Type B pancreatic cell (in vitro differentiated cells): ENCODE data around the gene PHLPP1. TPM values are rescaled to one million over a fixed set of nuclear protein-coding genes. Genes with fewer than 3 reads are reported as not detected.
"Not testable (repeated sequence)": the region's sequence is repeated elsewhere in the genome, so short reads cannot be mapped to it uniquely, and the experiment has no call there.

Source experiments
- DNase-seq: peaks from one replicate; pipeline ENCODE4 v3.0.0; 2021; ENCODE audit warnings: mixed read lengths; ENCODE audit not compliant: unreplicated experiment; ENCODE audit errors: extremely low spot score
- H3K27ac Mint-ChIP-seq: 2 replicates; pipeline ENCODE4 v1.8.0; 2021; ENCODE audit warnings: mild to moderate bottlenecking, mixed read lengths
- H3K27me3 Mint-ChIP-seq: 2 replicates; pipeline ENCODE4 v1.8.0; 2021; ENCODE audit warnings: mixed read lengths
- H3K36me3 Mint-ChIP-seq: 2 replicates; pipeline ENCODE4 v1.8.0; 2021; ENCODE audit warnings: mixed read lengths
- H3K4me1 Mint-ChIP-seq: one replicate; pipeline ENCODE4 v1.8.0; 2021; ENCODE audit warnings: mixed read lengths; ENCODE audit not compliant: unreplicated experiment
- H3K4me3 Mint-ChIP-seq: 2 replicates; pipeline ENCODE4 v1.8.0; 2021; ENCODE audit warnings: mild to moderate bottlenecking, mixed read lengths
- H3K9me3 Mint-ChIP-seq: 2 replicates; pipeline ENCODE4 v1.8.0; 2021; ENCODE audit warnings: mixed read lengths
- total RNA-seq: library from RNA; stranded (reverse); gene quantifications from 2 replicates; pipeline ENCODE4 v1.2.1, GENCODE V29; 2021; ENCODE audit warnings: low replicate concordance
- TF ChIP-seq, protein P1 (sequence below): fragments of 200-600 bp; sonication (generic); conservative IDR thresholded peaks from 2 replicates; pipeline ENCODE4 v1.5.0; 2021; ENCODE audit warnings: antibody characterized with exemption, mild to moderate bottlenecking

Gene PHLPP1
- total RNA-seq, 1 donor from 2014 or later, result 28.5 TPM

DNA sequence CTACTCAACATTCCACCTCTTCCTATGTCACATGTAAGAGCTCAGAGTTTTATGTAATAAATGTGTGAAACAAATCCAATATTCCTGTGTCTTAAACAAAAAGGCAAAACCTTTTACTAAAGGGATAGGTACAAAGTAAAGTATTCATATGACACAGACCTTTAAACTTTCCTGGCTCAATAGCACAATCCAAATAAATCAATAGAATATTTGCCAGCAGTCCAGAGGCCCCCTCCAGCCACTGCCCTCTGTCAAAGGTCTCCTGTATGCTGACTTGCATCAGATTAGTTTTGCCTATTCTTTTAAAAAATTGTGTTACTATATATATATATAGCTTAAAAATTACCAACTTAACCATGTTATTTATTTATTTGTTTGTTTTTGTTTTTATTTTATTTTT lies 17.7 kb upstream of the PHLPP1 start:
- TF ChIP-seq, protein P1, sequence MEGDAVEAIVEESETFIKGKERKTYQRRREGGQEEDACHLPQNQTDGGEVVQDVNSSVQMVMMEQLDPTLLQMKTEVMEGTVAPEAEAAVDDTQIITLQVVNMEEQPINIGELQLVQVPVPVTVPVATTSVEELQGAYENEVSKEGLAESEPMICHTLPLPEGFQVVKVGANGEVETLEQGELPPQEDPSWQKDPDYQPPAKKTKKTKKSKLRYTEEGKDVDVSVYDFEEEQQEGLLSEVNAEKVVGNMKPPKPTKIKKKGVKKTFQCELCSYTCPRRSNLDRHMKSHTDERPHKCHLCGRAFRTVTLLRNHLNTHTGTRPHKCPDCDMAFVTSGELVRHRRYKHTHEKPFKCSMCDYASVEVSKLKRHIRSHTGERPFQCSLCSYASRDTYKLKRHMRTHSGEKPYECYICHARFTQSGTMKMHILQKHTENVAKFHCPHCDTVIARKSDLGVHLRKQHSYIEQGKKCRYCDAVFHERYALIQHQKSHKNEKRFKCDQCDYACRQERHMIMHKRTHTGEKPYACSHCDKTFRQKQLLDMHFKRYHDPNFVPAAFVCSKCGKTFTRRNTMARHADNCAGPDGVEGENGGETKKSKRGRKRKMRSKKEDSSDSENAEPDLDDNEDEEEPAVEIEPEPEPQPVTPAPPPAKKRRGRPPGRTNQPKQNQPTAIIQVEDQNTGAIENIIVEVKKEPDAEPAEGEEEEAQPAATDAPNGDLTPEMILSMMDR, result no peak
- H3K36me3 Mint-ChIP-seq, result no peaks in the 10 kb centered on the region
- no peak for DNase-seq
- no peaks in the 10 kb centered on the region for H3K4me1 Mint-ChIP-seq
- no peaks in the 10 kb centered on the region for H3K27me3 Mint-ChIP-seq
- no peak overlapping the region for H3K4me3 Mint-ChIP-seq
- no peaks in the 10 kb centered on the region for H3K9me3 Mint-ChIP-seq
- no peak overlapping the region for H3K27ac Mint-ChIP-seq

DNA sequence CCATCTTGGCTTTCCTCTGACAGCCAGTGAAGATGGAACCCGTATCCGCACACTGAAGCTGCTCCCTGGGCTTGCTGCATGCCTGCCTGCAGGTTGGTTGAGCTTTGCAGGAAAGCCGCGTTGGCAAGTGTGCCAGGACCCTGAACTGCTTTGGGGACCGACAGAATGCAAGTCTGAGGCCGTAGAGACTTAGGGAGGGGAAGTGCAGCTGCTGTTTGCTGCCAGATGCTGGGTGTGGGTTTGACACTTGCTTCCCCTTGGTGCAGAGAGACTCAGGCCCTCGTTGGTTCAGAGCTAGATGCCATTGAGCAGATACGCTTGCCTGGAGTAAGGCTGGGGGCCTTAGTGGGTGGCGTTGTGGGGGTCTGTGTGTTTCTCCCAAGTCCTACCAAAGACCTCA lies 13.1 kb upstream of the PHLPP1 start:
- TF ChIP-seq, protein P1, result no peak
- Mint-ChIP-seq H3K27me3 (no peaks in the 10 kb centered on the region), H3K27ac (no peak overlapping the region), H3K9me3 (no peaks in the 10 kb centered on the region), H3K4me3 (no peak overlapping the region), H3K36me3 (no peaks in the 10 kb centered on the region), H3K4me1 (no peaks in the 10 kb centered on the region)
- DNase-seq, result no peak

DNA sequence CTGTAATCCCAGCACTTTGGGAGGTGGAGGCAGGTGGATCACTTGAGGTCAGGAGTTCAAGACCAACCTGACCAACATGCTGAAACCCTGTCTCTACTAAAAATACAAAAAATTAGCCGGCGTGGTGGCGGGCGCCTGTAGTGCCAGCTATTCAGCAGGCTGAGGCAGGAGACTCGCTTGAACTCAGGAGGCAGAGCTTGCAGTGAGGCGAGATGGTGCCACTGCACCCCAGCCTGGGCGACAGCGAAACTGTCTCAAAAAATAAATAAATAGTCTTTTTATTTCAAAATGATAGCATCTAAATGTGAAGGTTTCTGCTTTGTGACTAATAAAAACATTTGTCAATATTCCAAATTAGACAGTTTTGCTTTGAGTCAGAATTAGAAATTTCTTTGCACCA lies 8.5 kb upstream of the PHLPP1 start:
- not testable (repeated sequence) for DNase-seq, H3K4me3 Mint-ChIP-seq, H3K4me1 Mint-ChIP-seq, H3K27me3 Mint-ChIP-seq, H3K9me3 Mint-ChIP-seq, H3K27ac Mint-ChIP-seq, H3K36me3 Mint-ChIP-seq

DNA sequence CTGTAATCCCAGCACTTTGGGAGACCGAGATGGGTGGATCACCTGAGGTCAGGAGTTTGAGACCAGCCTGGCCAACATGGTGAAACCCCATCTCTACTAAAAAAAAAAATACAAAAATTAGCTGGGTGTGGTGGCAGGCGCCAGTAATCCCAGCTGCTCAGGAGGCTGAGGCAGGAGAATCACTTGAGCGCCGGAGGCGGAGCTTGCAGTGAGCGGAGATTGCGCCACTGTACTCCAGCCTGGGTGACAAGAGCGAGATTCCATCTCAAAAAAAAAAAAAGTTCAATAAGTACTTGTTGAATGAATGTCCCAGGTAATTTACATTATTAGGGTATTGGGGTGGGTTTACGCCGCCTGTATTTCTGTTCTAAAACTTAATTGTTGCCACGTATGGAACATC lies 5.4 kb upstream of the PHLPP1 start:
- not testable (repeated sequence) for H3K9me3 Mint-ChIP-seq, H3K4me3 Mint-ChIP-seq, H3K4me1 Mint-ChIP-seq, H3K36me3 Mint-ChIP-seq, H3K27me3 Mint-ChIP-seq, DNase-seq, H3K27ac Mint-ChIP-seq

DNA sequence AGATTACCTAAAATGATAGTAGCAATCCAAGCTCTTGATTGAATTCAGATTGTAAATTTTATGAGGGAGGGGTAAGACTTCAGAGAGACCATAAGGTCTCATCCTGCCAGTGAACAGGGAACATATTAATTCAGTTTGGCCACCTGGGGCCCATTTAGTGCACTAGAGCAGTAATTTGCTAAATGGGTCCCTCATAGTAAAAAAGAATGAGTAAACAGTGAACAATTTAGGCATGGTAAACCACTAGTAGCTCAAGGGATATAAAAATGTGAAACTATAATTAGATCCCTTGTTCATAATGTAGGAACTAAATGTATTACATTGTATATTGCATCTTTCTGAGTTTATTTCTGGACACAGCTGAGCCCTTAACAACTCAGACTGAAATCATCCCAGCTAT lies 4.9 kb upstream of the PHLPP1 start:
- H3K4me1 Mint-ChIP-seq, result peaks cover 7% of the 10 kb centered on the region
- H3K27ac Mint-ChIP-seq, result no peak overlapping the region
- no peak for DNase-seq
- no peak overlapping the region for H3K4me3 Mint-ChIP-seq
- no peaks in the 10 kb centered on the region for H3K27me3 Mint-ChIP-seq
- TF ChIP-seq, protein P1, result no peak
- no peaks in the 10 kb centered on the region for H3K36me3 Mint-ChIP-seq
- H3K9me3 Mint-ChIP-seq, result no peaks in the 10 kb centered on the region

DNA sequence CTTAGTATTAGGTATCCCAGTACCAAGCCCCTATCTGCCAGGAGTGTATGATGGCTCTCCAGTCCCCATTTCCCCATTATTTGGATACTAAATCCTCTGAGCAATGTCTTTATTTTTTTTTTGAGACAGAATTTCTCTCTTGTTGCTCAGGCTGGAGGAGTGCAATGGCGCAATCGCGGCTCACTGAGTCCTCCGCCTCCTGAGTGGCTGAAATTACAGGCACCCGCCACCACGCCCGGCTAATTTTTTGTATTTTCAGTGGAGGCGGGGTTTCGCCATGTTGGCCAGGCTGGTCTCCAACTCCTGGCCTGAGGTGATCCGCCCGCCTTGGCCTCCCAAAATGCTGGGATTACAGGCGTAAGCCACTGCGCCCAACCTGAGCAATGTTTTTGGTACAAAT lies 3.6 kb upstream of the PHLPP1 start:
- TF ChIP-seq, protein P1, result no peak
- no peak for DNase-seq
- no peak overlapping the region for H3K4me3 Mint-ChIP-seq
- no peak overlapping the region for H3K27ac Mint-ChIP-seq
- H3K4me1 Mint-ChIP-seq, result peaks cover 7% of the 10 kb centered on the region
- no peaks in the 10 kb centered on the region for H3K36me3 Mint-ChIP-seq
- no peaks in the 10 kb centered on the region for H3K9me3 Mint-ChIP-seq
- no peaks in the 10 kb centered on the region for H3K27me3 Mint-ChIP-seq

DNA sequence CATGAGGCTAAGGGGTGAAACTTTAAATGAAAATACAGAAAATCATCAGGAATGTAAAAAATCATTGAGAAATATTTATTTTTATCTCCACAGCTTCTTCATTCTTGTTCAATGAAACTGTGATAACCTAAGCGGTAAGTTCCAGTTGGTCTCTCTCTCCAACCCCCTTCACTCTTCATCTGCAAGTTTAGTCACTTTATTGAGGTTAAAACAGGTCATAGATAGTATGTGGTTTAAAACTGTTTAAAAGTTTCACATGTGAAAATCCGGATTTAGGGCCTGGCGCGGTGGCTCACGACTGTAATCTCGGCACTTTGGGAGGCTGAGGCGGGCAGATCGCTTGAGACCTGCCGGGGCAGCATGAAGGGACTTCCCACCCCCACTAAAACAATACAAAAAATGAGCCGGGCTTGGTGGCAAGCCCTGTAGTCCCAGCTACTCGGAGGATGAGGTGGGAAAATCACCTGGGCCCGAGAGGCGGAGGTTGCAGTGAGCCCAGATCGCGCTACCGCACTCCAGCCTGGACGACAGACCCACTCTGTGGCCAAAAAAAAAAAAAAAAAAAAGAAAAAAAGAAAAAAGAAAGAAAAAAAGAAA lies 1.6 kb upstream of the PHLPP1 start:
- Mint-ChIP-seq H3K36me3 (peaks cover 4% of the 10 kb centered on the region), H3K27ac (no peak overlapping the region), H3K4me1 (peaks cover 20% of the 10 kb centered on the region), H3K27me3 (peaks cover 5% of the 10 kb centered on the region), H3K9me3 (no peaks in the 10 kb centered on the region), H3K4me3 (no peak overlapping the region)
- no peak for DNase-seq
- TF ChIP-seq, protein P1, result no peak
